SK-N-SH (cell line): ENCODE results near the gene MAD1L1. TPM values are rescaled to one million over a fixed set of nuclear protein-coding genes. Genes with fewer than 3 reads are reported as not detected.

Source experiments
- CTCF ChIA-PET: fragments of 300-600, 350-600 bp; formaldehyde crosslinking; extraction: SDS; loops from one replicate; lab custom pipeline; 2021; lab: Yijun Ruan, JAX
- POLR2A ChIA-PET: fragments of 350-600 bp; sonication (Branson Sonifier 250); formaldehyde crosslinking; extraction: SDS; loops from one replicate; lab custom pipeline; 2020; ENCODE audit warnings: antibody characterized with exemption, inconsistent platforms; lab: Yijun Ruan, JAX
- DNase-seq: peaks from one replicate; pipeline ENCODE4 v3.0.0; 2012
- H2AFZ ChIP-seq: fragments of 200-600 bp; sonication (generic); 2 replicates; pipeline ENCODE4 v1.8.1; 2016; ENCODE audit warnings: antibody characterized with exemption, mild to moderate bottlenecking, low read depth
- H3F3A ChIP-seq: fragments of 200-600 bp; sonication (generic); replicated peaks from 2 replicates; pipeline ENCODE3; 2016; ENCODE audit warnings: antibody characterized with exemption, mild to moderate bottlenecking; ENCODE audit not compliant: insufficient read depth
- H3K27ac ChIP-seq, 2 experiments: fragments of 200-500 bp in 1 of 2; fragments of 200-600 bp in 1 of 2; sonication (Bioruptor generic) in 1 of 2; sonication (generic), shearing (Covaris generic) in 1 of 2; 2 replicates each; pipeline versions ENCODE4 v1.5.1 to v1.6.1; 2014 to 2016; ENCODE audit warnings: low read depth in 2 of 2, inconsistent platforms in 1 of 2, low read length in 1 of 2, mild to moderate bottlenecking in 1 of 2, mixed read lengths in 1 of 2
- H3K27me3 ChIP-seq: fragments of 200-600 bp; sonication (generic), shearing (Covaris generic); 2 replicates; pipeline ENCODE4 v1.6.1; 2016; ENCODE audit warnings: mixed run types; ENCODE audit not compliant: insufficient read depth
- H3K36me3 ChIP-seq, 2 experiments: fragments of 200-500 bp in 1 of 2; fragments of 200-600 bp in 1 of 2; sonication (Bioruptor generic) in 1 of 2; sonication (generic) in 1 of 2; replicated peaks in 1 of 2; 2 replicates each; pipeline versions ENCODE3 to v1.5.1; 2014 to 2016; ENCODE audit warnings: low read length in 1 of 2, mild to moderate bottlenecking in 1 of 2; ENCODE audit not compliant: insufficient read depth in 2 of 2, control insufficient read depth in 1 of 2
- H3K4me1 ChIP-seq, 2 experiments: fragments of 200-500 bp in 1 of 2; fragments of 200-600 bp in 1 of 2; sonication (Bioruptor generic) in 1 of 2; sonication (generic), shearing (Covaris generic) in 1 of 2; 2 replicates each; pipeline versions ENCODE4 v1.5.1 to v1.6.1; 2014 to 2016; ENCODE audit warnings: low read depth in 1 of 2, low read length in 1 of 2, mixed run types in 1 of 2; ENCODE audit not compliant: insufficient read depth in 2 of 2, control insufficient read depth in 1 of 2
- H3K4me2 ChIP-seq: fragments of 200-600 bp; sonication (generic), shearing (Covaris generic); 2 replicates; pipeline ENCODE4 v1.6.1; 2017; ENCODE audit warnings: mixed run types
- H3K4me3 ChIP-seq, 2 experiments: fragments of 200-500 bp in 1 of 2; fragments of 200-600 bp in 1 of 2; sonication (Bioruptor generic) in 1 of 2; sonication (generic), shearing (Covaris generic) in 1 of 2; 2 replicates each; pipeline versions ENCODE4 v1.5.1 to v1.8.1; 2014 to 2016; ENCODE audit warnings: low read depth in 2 of 2, inconsistent platforms in 1 of 2, low read length in 1 of 2, mild to moderate bottlenecking in 1 of 2, mixed read lengths in 1 of 2, moderate library complexity in 1 of 2
- H3K79me2 ChIP-seq: fragments of 200-600 bp; sonication (generic); 2 replicates; pipeline ENCODE4 v1.8.1; 2017; ENCODE audit warnings: mild to moderate bottlenecking; ENCODE audit not compliant: insufficient read depth
- H3K9ac ChIP-seq: fragments of 200-600 bp; sonication (generic); 2 replicates; pipeline ENCODE4 v1.6.1; 2017; ENCODE audit warnings: mixed run types
- H3K9me2 ChIP-seq: fragments of 200-600 bp; sonication (generic); 2 replicates; pipeline ENCODE4 v1.6.1; 2017; ENCODE audit warnings: mixed run types
- H3K9me3 ChIP-seq: fragments of 200-600 bp; sonication (generic); 2 replicates; pipeline ENCODE4 v1.6.1; 2017; ENCODE audit warnings: mixed run types, mild to moderate bottlenecking, moderate library complexity
- H4K20me1 ChIP-seq: fragments of 200-600 bp; sonication (generic); 2 replicates; pipeline ENCODE4 v1.6.1; 2017; ENCODE audit warnings: mild to moderate bottlenecking, mixed run types; ENCODE audit not compliant: insufficient read depth
- ELF1 ChIP-seq: IDR thresholded peaks from 2 replicates; pipeline ENCODE4 v1.4.0; 2012
- GATA2 ChIP-seq: sonication (generic); formaldehyde crosslinking; IDR thresholded peaks from 2 replicates; pipeline ENCODE4 v1.5.0; 2020; ENCODE audit warnings: mild to moderate bottlenecking, missing genetic modification reagents
- MEF2A ChIP-seq: IDR thresholded peaks from 2 replicates; pipeline ENCODE4 v1.4.0; 2012; ENCODE audit warnings: low read depth, borderline replicate concordance
- MXI1 ChIP-seq: IDR thresholded peaks from 2 replicates; pipeline ENCODE4 v1.6.1; 2012; ENCODE audit warnings: mild to moderate bottlenecking, low read depth, low read length, improper control_type of control experiment
- NFIC ChIP-seq: IDR thresholded peaks from 2 replicates; pipeline ENCODE4 v1.4.0; 2012; ENCODE audit warnings: borderline replicate concordance
- NRF1 ChIP-seq: IDR thresholded peaks from 2 replicates; pipeline ENCODE4 v1.6.1; 2012; ENCODE audit warnings: low read depth, mild to moderate bottlenecking, low read length
- POLR2AphosphoS5 ChIP-seq: IDR thresholded peaks from 2 replicates; pipeline ENCODE4 v1.6.1; 2012; ENCODE audit warnings: low read depth, low read length
- RAD21 ChIP-seq: IDR thresholded peaks from 2 replicates; pipeline ENCODE4 v1.6.1; 2012; ENCODE audit warnings: mild to moderate bottlenecking, low read length
- RFX5 ChIP-seq: IDR thresholded peaks from 2 replicates; pipeline ENCODE4 v1.6.1; 2012; ENCODE audit warnings: mild to moderate bottlenecking, improper control_type of control experiment, low read length
- RXRA ChIP-seq: IDR thresholded peaks from 2 replicates; pipeline ENCODE4 v1.4.0; 2012; ENCODE audit warnings: low read depth, mild to moderate bottlenecking, borderline replicate concordance
- SMC3 ChIP-seq: IDR thresholded peaks from 2 replicates; pipeline ENCODE4 v1.6.1; 2012; ENCODE audit warnings: low read depth, low read length, improper control_type of control experiment
- TAF1 ChIP-seq: IDR thresholded peaks from 2 replicates; pipeline ENCODE4 v1.6.1; 2012; ENCODE audit warnings: low read depth, mild to moderate bottlenecking, low read length, moderate library complexity, borderline replicate concordance
- YY1 ChIP-seq: IDR thresholded peaks from 2 replicates; pipeline ENCODE4 v1.4.0; 2012; ENCODE audit warnings: low read depth, mild to moderate bottlenecking
- WGBS: methylation state at CpG from one replicate; pipeline ENCODE4 v1.1.6; 2017; ENCODE audit warnings: low lambda C conversion rate; 5-methylcytosine and 5-hydroxymethylcytosine counted together
- polyA plus RNA-seq, 3 experiments: library from polyadenylated mRNA; depleted of rRNA; stranded (reverse); fragments of >200 nt; gene quantifications; 2 replicates each; pipeline ENCODE4 v1.2.3, GENCODE V29; 2012
- TF ChIP-seq, protein P1 (sequence below): IDR thresholded peaks from 2 replicates; pipeline ENCODE4 v1.4.0; 2012; ENCODE audit warnings: low read depth, borderline replicate concordance
- TF ChIP-seq, protein P2 (sequence below): IDR thresholded peaks from 2 replicates; pipeline ENCODE4 v1.4.0; 2012; ENCODE audit warnings: low read depth, borderline replicate concordance
- TF ChIP-seq, protein P3 (sequence below): IDR thresholded peaks from 2 replicates; pipeline ENCODE4 v1.4.0; 2012; ENCODE audit warnings: low read depth
- TF ChIP-seq, protein P4 (sequence below): fragments of 200-600 bp; sonication (generic); IDR thresholded peaks from 2 replicates; pipeline ENCODE4 v1.6.1; 2017; ENCODE audit warnings: antibody characterized with exemption, mild to moderate bottlenecking, moderate library complexity

The MAD1L1 gene
- polyA plus RNA-seq, 1 of the 3 experiments (the other 2 are of a cell fraction), result 46.2 TPM

DNA sequence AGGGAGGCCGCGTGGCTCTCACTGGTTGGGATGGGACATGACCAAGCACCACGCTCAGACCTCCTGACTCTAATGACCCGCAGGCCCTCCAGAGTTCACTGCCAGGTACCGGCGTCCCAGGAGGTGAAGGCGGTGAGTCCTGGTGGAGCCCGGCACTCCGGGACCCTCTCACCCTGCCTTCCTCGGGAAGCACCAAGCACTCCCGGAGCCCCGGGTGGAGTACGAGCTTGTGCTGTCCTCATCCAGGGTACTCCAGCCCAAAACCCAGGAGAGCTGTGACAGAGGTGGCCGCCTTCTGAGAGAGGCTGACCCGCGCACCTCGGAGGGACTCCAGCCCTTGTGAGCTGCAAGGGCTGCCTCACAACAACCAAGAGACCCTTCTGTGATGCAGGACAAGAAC lies 9.4 kb downstream of the MAD1L1 start:
- H3K27ac ChIP-seq, result no peak overlapping the region
- H3K9me3 ChIP-seq, result no peaks in the 10 kb centered on the region
- H3F3A ChIP-seq, result no peaks in the 10 kb centered on the region
- no peak overlapping the region for H3K4me2 ChIP-seq
- no peak for TF ChIP-seq NRF1
- TF ChIP-seq SMC3, result no peak
- no peak for TF ChIP-seq RXRA
- TF ChIP-seq MEF2A, result no peak
- no peak for TF ChIP-seq ELF1
- no peak for TF ChIP-seq YY1
- TF ChIP-seq NFIC, result no peak
- TF ChIP-seq, protein P1, sequence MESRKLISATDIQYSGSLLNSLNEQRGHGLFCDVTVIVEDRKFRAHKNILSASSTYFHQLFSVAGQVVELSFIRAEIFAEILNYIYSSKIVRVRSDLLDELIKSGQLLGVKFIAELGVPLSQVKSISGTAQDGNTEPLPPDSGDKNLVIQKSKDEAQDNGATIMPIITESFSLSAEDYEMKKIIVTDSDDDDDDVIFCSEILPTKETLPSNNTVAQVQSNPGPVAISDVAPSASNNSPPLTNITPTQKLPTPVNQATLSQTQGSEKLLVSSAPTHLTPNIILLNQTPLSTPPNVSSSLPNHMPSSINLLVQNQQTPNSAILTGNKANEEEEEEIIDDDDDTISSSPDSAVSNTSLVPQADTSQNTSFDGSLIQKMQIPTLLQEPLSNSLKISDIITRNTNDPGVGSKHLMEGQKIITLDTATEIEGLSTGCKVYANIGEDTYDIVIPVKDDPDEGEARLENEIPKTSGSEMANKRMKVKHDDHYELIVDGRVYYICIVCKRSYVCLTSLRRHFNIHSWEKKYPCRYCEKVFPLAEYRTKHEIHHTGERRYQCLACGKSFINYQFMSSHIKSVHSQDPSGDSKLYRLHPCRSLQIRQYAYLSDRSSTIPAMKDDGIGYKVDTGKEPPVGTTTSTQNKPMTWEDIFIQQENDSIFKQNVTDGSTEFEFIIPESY, result no peak
- TF ChIP-seq POLR2AphosphoS5, result no peak
- no peak for TF ChIP-seq TAF1
- no peak for TF ChIP-seq RFX5
- TF ChIP-seq, protein P2, sequence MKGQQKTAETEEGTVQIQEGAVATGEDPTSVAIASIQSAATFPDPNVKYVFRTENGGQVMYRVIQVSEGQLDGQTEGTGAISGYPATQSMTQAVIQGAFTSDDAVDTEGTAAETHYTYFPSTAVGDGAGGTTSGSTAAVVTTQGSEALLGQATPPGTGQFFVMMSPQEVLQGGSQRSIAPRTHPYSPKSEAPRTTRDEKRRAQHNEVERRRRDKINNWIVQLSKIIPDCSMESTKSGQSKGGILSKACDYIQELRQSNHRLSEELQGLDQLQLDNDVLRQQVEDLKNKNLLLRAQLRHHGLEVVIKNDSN, result no peak
- TF ChIP-seq RAD21, result no peak
- TF ChIP-seq GATA2 (CRISPR knock-in tag), result no peak
- peaks cover 15% of the 10 kb centered on the region; the same call in 1 of the 2 replicates for H4K20me1 ChIP-seq
- peaks cover 49% of the 10 kb centered on the region for H3K79me2 ChIP-seq
- 95% methylated on average over 10 of the region's 17 CpGs for WGBS
- no peak for DNase-seq
- H3K9me2 ChIP-seq, result no peaks in the 10 kb centered on the region
- peaks cover 0 to 5% of the 10 kb centered on the region in 2 experiments; a peak in 1 of 4 replicates for H3K4me1 ChIP-seq
- H3K27me3 ChIP-seq, result no peaks in the 10 kb centered on the region
- H3K4me3 ChIP-seq, result no peak overlapping the region
- ChIA-PET CTCF (interaction anchor here (2.7 kb wide), 1 partner anchor 14 kb away, joined by 10 read pairs; no protein-coding TSS in a partner anchor), POLR2A (no interaction called here)
- no peak overlapping the region for H3K9ac ChIP-seq
- H2AFZ ChIP-seq, result no peak overlapping the region
- H3K36me3 ChIP-seq, result peaks cover 31 to 50% of the 10 kb centered on the region in 2 experiments

DNA sequence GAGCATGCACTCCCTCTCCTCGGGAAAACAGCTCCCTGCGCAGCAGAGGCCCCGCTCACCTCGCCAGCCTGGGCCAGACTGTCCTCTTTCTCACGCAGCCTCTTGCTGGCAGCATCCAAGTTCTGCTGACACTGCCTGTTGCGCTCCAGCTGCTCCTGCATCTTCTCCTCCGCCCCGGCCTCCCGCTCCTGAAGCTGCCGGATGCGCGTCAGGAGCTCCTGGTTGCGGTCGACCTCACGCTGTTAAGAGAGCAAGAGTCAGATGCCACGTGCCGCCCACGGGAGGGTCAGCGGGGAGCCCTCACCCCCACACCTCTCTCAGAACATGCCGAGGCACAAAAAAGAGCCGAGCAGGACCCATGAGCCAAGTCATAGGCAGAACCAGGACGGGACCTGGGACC lies 10.2 kb downstream of the MAD1L1 start:
- Histone ChIP-seq H3K4me1 (peaks cover 0 to under 1% of the 10 kb centered on the region in 2 experiments; a peak in 1 of 4 replicates), H3K27ac (no peak overlapping the region), H3K4me2 (no peak overlapping the region), H3F3A (no peaks in the 10 kb centered on the region), H3K36me3 (peaks cover 28 to 53% of the 10 kb centered on the region in 2 experiments), H3K4me3 (no peak overlapping the region), H3K79me2 (peaks cover 42% of the 10 kb centered on the region; the same call in 1 of the 2 replicates), H3K9ac (no peak overlapping the region), H2AFZ (no peak overlapping the region)
- ChIA-PET CTCF (interaction anchor here (2.7 kb wide), 1 partner anchor 13 kb away, joined by 10 read pairs; no protein-coding TSS in a partner anchor), POLR2A (no interaction called here)
- TF ChIP-seq, protein P3, sequence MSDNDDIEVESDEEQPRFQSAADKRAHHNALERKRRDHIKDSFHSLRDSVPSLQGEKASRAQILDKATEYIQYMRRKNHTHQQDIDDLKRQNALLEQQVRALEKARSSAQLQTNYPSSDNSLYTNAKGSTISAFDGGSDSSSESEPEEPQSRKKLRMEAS, result no peak
- TF ChIP-seq MXI1 (no peak), NRF1 (no peak), ELF1 (no peak), RFX5 (no peak), RXRA (no peak), MEF2A (no peak)
- TF ChIP-seq, protein P4, sequence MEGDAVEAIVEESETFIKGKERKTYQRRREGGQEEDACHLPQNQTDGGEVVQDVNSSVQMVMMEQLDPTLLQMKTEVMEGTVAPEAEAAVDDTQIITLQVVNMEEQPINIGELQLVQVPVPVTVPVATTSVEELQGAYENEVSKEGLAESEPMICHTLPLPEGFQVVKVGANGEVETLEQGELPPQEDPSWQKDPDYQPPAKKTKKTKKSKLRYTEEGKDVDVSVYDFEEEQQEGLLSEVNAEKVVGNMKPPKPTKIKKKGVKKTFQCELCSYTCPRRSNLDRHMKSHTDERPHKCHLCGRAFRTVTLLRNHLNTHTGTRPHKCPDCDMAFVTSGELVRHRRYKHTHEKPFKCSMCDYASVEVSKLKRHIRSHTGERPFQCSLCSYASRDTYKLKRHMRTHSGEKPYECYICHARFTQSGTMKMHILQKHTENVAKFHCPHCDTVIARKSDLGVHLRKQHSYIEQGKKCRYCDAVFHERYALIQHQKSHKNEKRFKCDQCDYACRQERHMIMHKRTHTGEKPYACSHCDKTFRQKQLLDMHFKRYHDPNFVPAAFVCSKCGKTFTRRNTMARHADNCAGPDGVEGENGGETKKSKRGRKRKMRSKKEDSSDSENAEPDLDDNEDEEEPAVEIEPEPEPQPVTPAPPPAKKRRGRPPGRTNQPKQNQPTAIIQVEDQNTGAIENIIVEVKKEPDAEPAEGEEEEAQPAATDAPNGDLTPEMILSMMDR, result no peak
- TF ChIP-seq, all 33 proteins: peak for 0
- Histone ChIP-seq H3K9me2 (no peaks in the 10 kb centered on the region), H3K9me3 (no peaks in the 10 kb centered on the region), H3K27me3 (no peaks in the 10 kb centered on the region), H4K20me1 (peaks cover 15% of the 10 kb centered on the region; the same call in 1 of the 2 replicates)
- no peak for DNase-seq
- 97% methylated on average over 20 of the region's 22 CpGs for WGBS
